ENCODE data around the gene PLEKHM3. TPM values are rescaled to one million over a fixed set of nuclear protein-coding genes. Genes with fewer than 3 reads are reported as not detected.

The PLEKHM3 gene
- total and polyA plus RNA-seq, 8 donors = 14.4 to 17.9 (median 16.0) TPM

DNA sequence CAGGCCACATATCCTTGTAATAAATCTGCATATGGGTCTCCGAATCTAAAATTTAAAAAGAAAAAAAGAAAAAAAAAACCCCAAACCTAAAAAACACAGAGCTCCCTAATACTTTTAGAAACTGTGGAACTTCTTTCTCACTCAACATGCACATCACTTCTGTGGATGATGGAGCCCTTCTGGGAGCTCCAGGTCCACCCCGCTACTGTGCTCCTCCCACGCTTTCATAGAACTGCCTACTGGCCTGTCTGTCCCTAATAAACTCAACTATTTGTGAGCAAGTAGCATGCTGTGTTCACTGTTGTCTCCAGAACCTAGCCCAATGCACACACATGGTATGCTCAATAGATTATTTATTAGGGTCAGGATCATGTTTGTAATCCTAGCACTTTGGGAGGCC is 172.5 kb downstream of the PLEKHM3 start:
- intact Hi-C loops (cut with DNase I) = no loop called here
- DNase-seq = no peak
- Histone ChIP-seq H3K9me3 (no peaks in the 10 kb centered on the region), H3K27me3 (no peaks in the 10 kb centered on the region), H3K4me3 (no peak overlapping the region), H3K27ac (no peak overlapping the region), H3K4me1 (peaks cover 0 to 8% of the 10 kb centered on the region in 2 donors), H3K36me3 (no peaks in the 10 kb centered on the region)
- TF ChIP-seq, protein P1, sequence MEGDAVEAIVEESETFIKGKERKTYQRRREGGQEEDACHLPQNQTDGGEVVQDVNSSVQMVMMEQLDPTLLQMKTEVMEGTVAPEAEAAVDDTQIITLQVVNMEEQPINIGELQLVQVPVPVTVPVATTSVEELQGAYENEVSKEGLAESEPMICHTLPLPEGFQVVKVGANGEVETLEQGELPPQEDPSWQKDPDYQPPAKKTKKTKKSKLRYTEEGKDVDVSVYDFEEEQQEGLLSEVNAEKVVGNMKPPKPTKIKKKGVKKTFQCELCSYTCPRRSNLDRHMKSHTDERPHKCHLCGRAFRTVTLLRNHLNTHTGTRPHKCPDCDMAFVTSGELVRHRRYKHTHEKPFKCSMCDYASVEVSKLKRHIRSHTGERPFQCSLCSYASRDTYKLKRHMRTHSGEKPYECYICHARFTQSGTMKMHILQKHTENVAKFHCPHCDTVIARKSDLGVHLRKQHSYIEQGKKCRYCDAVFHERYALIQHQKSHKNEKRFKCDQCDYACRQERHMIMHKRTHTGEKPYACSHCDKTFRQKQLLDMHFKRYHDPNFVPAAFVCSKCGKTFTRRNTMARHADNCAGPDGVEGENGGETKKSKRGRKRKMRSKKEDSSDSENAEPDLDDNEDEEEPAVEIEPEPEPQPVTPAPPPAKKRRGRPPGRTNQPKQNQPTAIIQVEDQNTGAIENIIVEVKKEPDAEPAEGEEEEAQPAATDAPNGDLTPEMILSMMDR (IDR thresholded peaks at IDR 0.05) = no peak
- ATAC-seq = no peak

DNA sequence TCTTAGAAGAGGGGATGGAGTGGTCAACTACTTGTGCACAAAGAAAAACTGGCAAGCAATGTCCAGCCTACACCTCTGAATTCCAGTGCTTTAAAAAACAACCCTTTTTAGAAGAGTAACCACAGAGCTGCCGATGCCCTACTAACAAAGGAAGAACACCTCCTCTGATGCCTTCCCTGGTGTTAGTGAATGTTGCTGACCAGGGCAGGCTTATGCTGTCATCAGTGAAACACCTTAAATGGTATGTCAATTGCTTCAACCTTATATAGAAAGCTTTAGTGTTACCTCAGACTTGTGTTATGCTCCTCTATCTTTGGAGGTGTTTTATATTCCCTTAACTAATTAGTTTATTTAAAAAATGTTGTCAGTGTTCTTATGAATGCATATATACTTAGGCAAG is 175.9 kb downstream of the PLEKHM3 start:
- intact Hi-C loops (cut with DNase I) = no loop called here
- DNase-seq (no peak), ATAC-seq (no peak)
- TF ChIP-seq, protein P1 (IDR thresholded peaks at IDR 0.05) = no peak
- no peaks in the 10 kb centered on the region for H3K27me3 ChIP-seq
- no peaks in the 10 kb centered on the region for H3K9me3 ChIP-seq
- H3K4me3 ChIP-seq = no peak overlapping the region
- peaks cover 8 to 19% of the 10 kb centered on the region in 2 donors for H3K4me1 ChIP-seq
- no peaks in the 10 kb centered on the region for H3K36me3 ChIP-seq
- no peak overlapping the region for H3K27ac ChIP-seq

DNA sequence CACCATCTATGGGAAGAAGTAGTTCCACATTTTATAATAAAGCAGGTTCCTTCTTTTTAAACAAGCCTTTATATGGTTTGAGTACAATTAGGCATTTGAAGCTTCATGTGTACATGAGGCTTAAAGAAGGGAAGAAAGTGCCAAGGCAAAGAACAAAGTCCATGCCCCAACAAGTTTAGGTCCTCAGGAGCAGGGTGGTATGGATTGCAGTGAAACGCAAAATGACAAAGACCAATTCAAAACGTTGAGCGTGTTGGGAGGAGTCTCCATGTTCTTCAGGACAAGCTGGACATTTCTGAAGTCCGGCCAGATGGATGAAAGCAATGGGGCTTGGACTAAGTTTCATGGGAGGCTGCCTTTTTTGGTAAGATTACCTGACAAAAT is 176.8 kb downstream of the PLEKHM3 start:
- peak overlapping the region; percentile 51 to 69 for H3K27ac ChIP-seq

DNA sequence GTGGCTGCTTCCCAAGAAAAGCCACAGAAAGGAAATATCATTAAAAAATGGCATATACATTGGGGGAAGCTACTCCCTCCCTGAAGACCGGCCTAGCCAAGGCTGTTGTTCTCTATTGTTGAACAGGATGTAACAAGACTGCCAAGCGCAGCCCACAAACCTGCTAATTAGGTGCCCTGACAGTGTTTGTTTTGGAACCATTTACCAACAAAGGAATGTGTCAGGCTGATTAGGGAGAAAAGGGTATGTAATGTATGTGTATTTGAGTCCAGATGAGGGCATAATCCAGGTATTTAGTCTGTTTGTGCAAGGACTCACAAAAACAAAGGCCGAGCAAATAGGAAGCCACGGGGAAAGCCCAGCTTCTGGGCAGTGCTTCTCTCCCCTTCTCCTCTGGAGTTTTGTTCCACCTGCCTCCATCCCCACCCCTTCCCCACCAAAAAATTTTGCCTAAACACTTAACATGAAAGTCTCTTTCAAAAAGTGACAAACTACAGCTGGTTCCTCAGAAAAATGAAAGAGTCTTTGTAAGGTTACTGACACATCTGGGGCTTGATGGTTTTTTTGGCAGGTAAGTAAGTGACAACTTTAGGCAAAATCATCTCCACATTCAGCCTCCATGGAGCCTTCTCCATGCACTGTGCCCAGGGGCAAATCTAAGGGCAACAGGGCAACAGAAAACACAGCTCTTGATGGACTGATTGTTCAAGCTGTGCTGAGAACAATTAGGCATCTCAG is 177.4 kb downstream of the PLEKHM3 start:
- Histone ChIP-seq H3K4me1 (peaks cover 8 to 19% of the 10 kb centered on the region in 2 donors), H3K9me3 (no peaks in the 10 kb centered on the region), H3K27me3 (no peaks in the 10 kb centered on the region), H3K27ac (peak overlapping the region; percentile 51 to 69), H3K36me3 (no peaks in the 10 kb centered on the region), H3K4me3 (no peak overlapping the region)
- intact Hi-C loops (cut with DNase I) = no loop called here
- TF ChIP-seq, protein P1 (IDR thresholded peaks at IDR 0.05) = no peak
- DNase-seq = peak in 3 of 4 donors; percentile 28 to 65 (median 51)
- peak; percentile 91 for ATAC-seq

More for the DNA sequence above, 176.8 kb downstream of the PLEKHM3 start:
- Histone ChIP-seq H3K36me3 (no peaks in the 10 kb centered on the region), H3K4me1 (peaks cover 8 to 19% of the 10 kb centered on the region in 2 donors), H3K27me3 (no peaks in the 10 kb centered on the region), H3K4me3 (no peak overlapping the region), H3K9me3 (no peaks in the 10 kb centered on the region)
- ATAC-seq (no peak), DNase-seq (no peak)
- intact Hi-C loops (cut with DNase I) = no loop called here
- TF ChIP-seq, protein P1 (IDR thresholded peaks at IDR 0.05) = no peak

DNA sequence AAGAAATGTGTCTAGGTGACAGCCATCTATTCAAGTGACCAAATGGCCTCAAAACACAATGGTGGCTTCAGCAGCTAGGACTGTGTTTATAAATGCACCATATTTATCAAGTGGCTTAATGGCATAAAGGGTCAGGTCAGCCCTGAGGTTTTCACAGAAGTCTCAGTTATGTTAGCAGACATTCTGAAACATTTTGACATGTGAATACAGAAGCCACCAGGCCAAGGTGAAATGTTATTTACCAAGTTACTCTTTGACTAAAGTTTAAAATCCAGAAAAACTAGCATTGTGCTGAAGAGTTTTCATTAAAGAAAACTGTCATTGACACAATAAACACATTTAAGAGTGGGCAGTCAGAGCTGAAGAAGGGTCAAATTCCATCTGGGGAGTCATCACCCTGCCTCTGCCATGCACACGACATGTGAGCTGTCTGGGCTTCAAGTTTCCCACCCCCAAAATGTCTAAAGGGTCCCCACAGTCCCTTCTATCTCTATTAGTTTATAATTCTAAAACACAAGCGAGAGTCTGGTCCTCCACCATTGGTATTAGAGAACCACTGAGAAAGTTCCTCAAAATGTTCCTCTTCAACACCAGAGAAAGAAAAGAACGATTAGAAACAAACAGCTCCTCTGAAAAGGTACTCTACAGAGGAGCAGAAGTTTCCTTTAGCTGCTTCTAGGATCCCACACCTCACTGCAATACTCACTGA is 178.1 kb downstream of the PLEKHM3 start:
- Histone ChIP-seq H3K4me1 (peaks cover 8 to 19% of the 10 kb centered on the region in 2 donors), H3K4me3 (no peak overlapping the region), H3K27ac (peak overlapping the region; percentile 51 to 69), H3K9me3 (no peaks in the 10 kb centered on the region), H3K36me3 (no peaks in the 10 kb centered on the region), H3K27me3 (no peaks in the 10 kb centered on the region)
- TF ChIP-seq, protein P1 (IDR thresholded peaks at IDR 0.05) = no peak
- ATAC-seq (no peak), DNase-seq (no peak)
- intact Hi-C loops (cut with DNase I) = no loop called here

Data from left lung (tissue), 10 donors.